GM18909 (cell line): ENCODE measurements around the gene NKX1-1.

ENCODE experiments used
- ATAC-seq: cut with Tn5 transposase; IDR thresholded peaks from one replicate; pipeline ENCODE4 v1.9.1; 2021; ENCODE audit warnings: mild to moderate bottlenecking; ENCODE audit not compliant: unreplicated experiment, poor library complexity

NKX1-1 gene

GRCh38 chr4:1364217-1364616 is 42.0 kb downstream of the NKX1-1 start:
- ATAC-seq: no peak

GRCh38 chr4:1363513-1363912 is 42.7 kb downstream of the NKX1-1 start:
- ATAC-seq: no peak

GRCh38 chr4:1362521-1362920 is 43.7 kb downstream of the NKX1-1 start:
- ATAC-seq: no peak

GRCh38 chr4:1362046-1362445 is 44.2 kb downstream of the NKX1-1 start:
- no peak for ATAC-seq

GRCh38 chr4:1361431-1361830 is 44.8 kb downstream of the NKX1-1 start:
- no peak for ATAC-seq

- ATAC-seq: no peak
Observed at GRCh38 chr4:1360423-1361283, 45.6 kb downstream of the NKX1-1 start.

- no peak for ATAC-seq
Observed at GRCh38 chr4:1359976-1360375, 46.3 kb downstream of the NKX1-1 start.

GRCh38 chr4:1359144-1359501 is 47.1 kb downstream of the NKX1-1 start:
- no peak for ATAC-seq

GRCh38 chr4:1358421-1359143 is 47.7 kb downstream of the NKX1-1 start:
- no peak for ATAC-seq

- ATAC-seq: no peak
Observed at GRCh38 chr4:1357356-1358248, 48.6 kb downstream of the NKX1-1 start.

- no peak for ATAC-seq
Observed at GRCh38 chr4:1356181-1356998, 49.9 kb downstream of the NKX1-1 start.

- ATAC-seq: no peak
Observed at GRCh38 chr4:1355378-1355777, 50.9 kb downstream of the NKX1-1 start.

- ATAC-seq: no peak
Observed at GRCh38 chr4:1354983-1355275, 51.3 kb downstream of the NKX1-1 start.

GRCh38 chr4:1354136-1354982 is 51.9 kb downstream of the NKX1-1 start:
- no peak for ATAC-seq

- ATAC-seq: no peak
Observed at GRCh38 chr4:1353186-1354055, 52.8 kb downstream of the NKX1-1 start.
